ENCODE results near the gene CHPT1.

CHPT1 gene

GRCh38 chr12:101714877-101715444 lies 17.5 kb downstream of the CHPT1 start:
- H3K4me3 ChIP-seq (ENCODE audit: low read depth, low read length): peak overlapping the region; percentile 41; the same call in 1 of the 2 replicates
- no peak for DNase-seq (ENCODE audit: low read depth)
- no peak for TF ChIP-seq CTCF (IDR thresholded peaks at IDR 0.05; ENCODE audit: control insufficient read depth, extremely low read depth, insufficient read depth)

- no peak overlapping the region for H3K4me3 ChIP-seq (ENCODE audit: low read depth, low read length)
- TF ChIP-seq CTCF (IDR thresholded peaks at IDR 0.05; ENCODE audit: control insufficient read depth, extremely low read depth, insufficient read depth): no peak
- DNase-seq (ENCODE audit: low read depth): no peak
Measured at GRCh38 chr12:101719566-101719965, 22.1 kb downstream of the CHPT1 start.

- DNase-seq (ENCODE audit: low read depth): no peak
- H3K4me3 ChIP-seq (ENCODE audit: low read depth, low read length): no peak overlapping the region
- TF ChIP-seq CTCF (IDR thresholded peaks at IDR 0.05; ENCODE audit: control insufficient read depth, extremely low read depth, insufficient read depth): no peak
Measured at GRCh38 chr12:101720118-101720517, 22.7 kb downstream of the CHPT1 start.

GRCh38 chr12:101722392-101722791 lies 25.0 kb downstream of the CHPT1 start:
- no peak overlapping the region for H3K4me3 ChIP-seq (ENCODE audit: low read depth, low read length)
- TF ChIP-seq CTCF (IDR thresholded peaks at IDR 0.05; ENCODE audit: control insufficient read depth, extremely low read depth, insufficient read depth): no peak
- no peak for DNase-seq (ENCODE audit: low read depth)

- DNase-seq (ENCODE audit: low read depth): no peak
- no peak overlapping the region for H3K4me3 ChIP-seq (ENCODE audit: low read depth, low read length)
- TF ChIP-seq CTCF (IDR thresholded peaks at IDR 0.05; ENCODE audit: control insufficient read depth, extremely low read depth, insufficient read depth): no peak
Measured at GRCh38 chr12:101727098-101727497, 29.7 kb downstream of the CHPT1 start.

- DNase-seq (ENCODE audit: low read depth): no peak
- H3K4me3 ChIP-seq (ENCODE audit: low read depth, low read length): no peak overlapping the region
- TF ChIP-seq CTCF (IDR thresholded peaks at IDR 0.05; ENCODE audit: control insufficient read depth, extremely low read depth, insufficient read depth): no peak
Measured at GRCh38 chr12:101729842-101730241, 32.4 kb downstream of the CHPT1 start.

DNA sequence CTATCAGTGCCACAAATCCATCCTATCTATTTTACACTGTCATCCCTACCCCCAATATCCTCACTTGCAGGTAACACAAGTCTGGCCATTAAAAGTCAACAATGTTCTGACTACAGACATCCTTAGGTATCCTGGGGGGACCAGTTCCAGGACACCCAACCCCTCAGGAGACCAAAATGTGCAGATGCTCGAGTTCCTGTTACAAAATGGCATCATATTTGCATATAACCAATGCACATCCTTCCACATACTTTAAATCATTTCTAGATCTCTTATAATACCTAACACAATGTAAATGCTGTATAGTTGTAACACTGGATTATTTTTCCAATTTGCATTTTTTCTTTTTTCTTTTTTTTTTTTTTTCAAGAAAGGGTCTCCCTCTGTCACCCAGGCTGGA lies 34.9 kb downstream of the CHPT1 start:
- no peak overlapping the region for H3K4me3 ChIP-seq (ENCODE audit: low read depth, low read length)
- no peak for DNase-seq (ENCODE audit: low read depth)
- TF ChIP-seq CTCF (IDR thresholded peaks at IDR 0.05; ENCODE audit: control insufficient read depth, extremely low read depth, insufficient read depth): no peak

Data from LNCaP clone FGC (cell line).